Osteocyte (in vitro differentiated cells): ENCODE data around the gene ACCSL. TPM values are rescaled to one million over a fixed set of nuclear protein-coding genes. Genes with fewer than 3 reads are reported as not detected.

Source experiments
- DNase-seq: peaks from one replicate; pipeline ENCODE4 v3.0.0; 2021; ENCODE audit warnings: mixed read lengths; ENCODE audit not compliant: unreplicated experiment; ENCODE audit errors: extremely low spot score
- H3K27ac Mint-ChIP-seq: one replicate; pipeline ENCODE4 v1.8.0; 2021; ENCODE audit warnings: mild to moderate bottlenecking, mixed read lengths; ENCODE audit not compliant: unreplicated experiment
- H3K27me3 Mint-ChIP-seq: one replicate; pipeline ENCODE4 v1.8.0; 2021; ENCODE audit warnings: mixed read lengths; ENCODE audit not compliant: unreplicated experiment
- H3K36me3 Mint-ChIP-seq: one replicate; pipeline ENCODE4 v1.8.0; 2021; ENCODE audit warnings: mixed read lengths; ENCODE audit not compliant: unreplicated experiment
- H3K4me1 Mint-ChIP-seq: one replicate; pipeline ENCODE4 v1.8.0; 2021; ENCODE audit warnings: mixed read lengths; ENCODE audit not compliant: unreplicated experiment
- H3K4me3 Mint-ChIP-seq: one replicate; pipeline ENCODE4 v1.8.0; 2021; ENCODE audit warnings: mild to moderate bottlenecking, moderate library complexity, mixed read lengths; ENCODE audit not compliant: unreplicated experiment
- H3K9me3 Mint-ChIP-seq: one replicate; pipeline ENCODE4 v1.8.0; 2021; ENCODE audit warnings: mixed read lengths; ENCODE audit not compliant: unreplicated experiment
- CTCF ChIP-seq: fragments of 200-600 bp; sonication (generic); IDR thresholded peaks from 2 replicates; pipeline ENCODE4 v1.5.0; 2021; ENCODE audit warnings: antibody characterized with exemption, mild to moderate bottlenecking, moderate library complexity
- total RNA-seq: library from RNA; stranded (reverse); gene quantifications from 2 replicates; pipeline ENCODE4 v1.2.1, GENCODE V29; 2021

ACCSL gene
- total RNA-seq, 1 donor from 2014 or later, result not detected

DNA sequence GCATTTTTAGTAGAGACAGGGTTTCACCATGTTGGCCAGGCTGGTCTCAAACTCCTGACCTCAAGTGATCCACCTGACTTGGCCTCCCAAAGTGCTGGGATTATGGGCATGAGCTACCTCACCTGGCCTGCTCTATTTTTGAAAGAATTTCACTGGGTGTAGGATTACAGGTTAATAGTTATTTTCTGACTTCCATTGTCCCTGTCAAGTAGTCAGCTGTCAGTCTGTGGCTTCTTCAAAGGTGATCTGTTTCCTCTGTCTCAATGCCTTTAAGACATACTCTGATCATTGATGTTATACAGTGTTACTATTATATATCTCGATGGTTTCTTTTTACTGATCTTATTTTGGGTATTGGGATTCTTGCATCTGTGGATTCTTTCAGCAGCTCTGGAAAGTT lies 37.5 kb downstream of the ACCSL start:
- H3K4me1 Mint-ChIP-seq, result no peaks in the 10 kb centered on the region
- H3K9me3 Mint-ChIP-seq, result peaks cover 5% of the 10 kb centered on the region
- H3K4me3 Mint-ChIP-seq, result no peak overlapping the region

GRCh38 chr11:44088377-44088776 lies 40.6 kb downstream of the ACCSL start:
- peaks cover 4% of the 10 kb centered on the region for H3K36me3 Mint-ChIP-seq
- H3K27ac Mint-ChIP-seq, result no peak overlapping the region
- no peaks in the 10 kb centered on the region for H3K4me1 Mint-ChIP-seq
- no peak for DNase-seq
- no peak for TF ChIP-seq CTCF
- no peak overlapping the region for H3K4me3 Mint-ChIP-seq
- H3K9me3 Mint-ChIP-seq, result peaks cover 5% of the 10 kb centered on the region
- peaks cover 64% of the 10 kb centered on the region for H3K27me3 Mint-ChIP-seq

More for the DNA sequence above, 37.5 kb downstream of the ACCSL start:
- DNase-seq, result peak; percentile 10
- no peak overlapping the region for H3K27ac Mint-ChIP-seq
- peaks cover 4% of the 10 kb centered on the region for H3K36me3 Mint-ChIP-seq
- H3K27me3 Mint-ChIP-seq, result peaks cover 41% of the 10 kb centered on the region
- no peak for TF ChIP-seq CTCF

GRCh38 chr11:44088871-44089270 lies 41.1 kb downstream of the ACCSL start:
- H3K27me3 Mint-ChIP-seq, result peaks cover 66% of the 10 kb centered on the region

GRCh38 chr11:44090539-44090938 lies 42.8 kb downstream of the ACCSL start:
- peaks cover 2% of the 10 kb centered on the region for H3K36me3 Mint-ChIP-seq
- peaks cover 64% of the 10 kb centered on the region for H3K27me3 Mint-ChIP-seq
- no peak for DNase-seq
- TF ChIP-seq CTCF, result no peak
- no peak overlapping the region for H3K27ac Mint-ChIP-seq
- H3K9me3 Mint-ChIP-seq, result peaks cover 3% of the 10 kb centered on the region
- no peak overlapping the region for H3K4me3 Mint-ChIP-seq
- H3K4me1 Mint-ChIP-seq, result peaks cover 9% of the 10 kb centered on the region

More at GRCh38 chr11:44088871-44089270, 41.1 kb downstream of the ACCSL start:
- no peaks in the 10 kb centered on the region for H3K4me1 Mint-ChIP-seq
- TF ChIP-seq CTCF, result no peak
- H3K36me3 Mint-ChIP-seq, result peaks cover 4% of the 10 kb centered on the region
- DNase-seq, result peak; percentile 4
- H3K27ac Mint-ChIP-seq, result no peak overlapping the region
- H3K4me3 Mint-ChIP-seq, result no peak overlapping the region
- peaks cover 5% of the 10 kb centered on the region for H3K9me3 Mint-ChIP-seq

DNA sequence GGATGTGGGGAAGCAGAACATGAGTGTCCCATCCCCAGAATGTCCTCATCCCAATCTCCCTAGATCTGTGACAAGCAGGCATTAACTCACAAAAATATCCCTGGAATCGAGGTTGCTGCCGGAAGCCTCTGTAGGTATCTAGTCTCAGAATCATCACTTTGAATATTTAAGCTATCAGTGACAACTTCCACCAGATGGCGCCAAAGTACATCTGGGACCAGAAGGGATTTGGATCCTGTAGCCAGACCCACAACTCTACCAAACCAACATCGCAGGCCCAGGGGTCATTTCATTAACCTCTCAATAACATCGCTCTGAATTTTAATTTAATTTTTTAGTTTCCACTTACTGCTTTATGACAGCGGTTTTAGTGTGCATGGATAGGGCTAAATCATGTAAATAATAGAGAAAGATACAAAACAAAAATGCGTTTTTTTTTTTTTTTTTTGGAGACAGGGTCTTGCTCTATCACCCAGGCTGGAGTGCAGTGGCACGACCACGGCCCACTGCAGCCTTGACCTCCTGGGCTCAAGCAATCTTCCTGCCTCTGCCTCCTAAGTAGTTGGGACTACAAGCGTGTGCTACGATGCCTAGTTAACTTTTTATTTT lies 46.6 kb downstream of the ACCSL start:
- no peak overlapping the region for H3K27ac Mint-ChIP-seq
- H3K4me3 Mint-ChIP-seq, result peak overlapping the region; percentile 49
- H3K4me1 Mint-ChIP-seq, result peaks cover 16% of the 10 kb centered on the region
- DNase-seq, result peak; percentile 90
- H3K9me3 Mint-ChIP-seq, result no peaks in the 10 kb centered on the region
- H3K27me3 Mint-ChIP-seq, result peaks cover 47% of the 10 kb centered on the region
- TF ChIP-seq CTCF, result peak; percentile 78
- no peaks in the 10 kb centered on the region for H3K36me3 Mint-ChIP-seq
